Skeletal muscle tissue (tissue), 4 donors: Measurements from ENCODE around the gene CFAP46. TPM values are rescaled to one million over a fixed set of nuclear protein-coding genes. Genes with fewer than 3 reads are reported as not detected.

Experiments
- H3K27ac ChIP-seq: one replicate; pipeline ENCODE4 v1.7.0; 2013; ENCODE audit warnings: mild to moderate bottlenecking, low read depth, low read length, inconsistent platforms
- H3K27me3 ChIP-seq, 3 donors: one replicate each; pipeline ENCODE4 v1.7.0; 2013; ENCODE audit warnings: low read length in 3 of 3; ENCODE audit not compliant: control insufficient read depth in 3 of 3, insufficient read depth in 3 of 3
- H3K36me3 ChIP-seq, 3 donors: one replicate each; pipeline ENCODE4 v1.7.0; 2013; ENCODE audit warnings: low read length in 3 of 3; ENCODE audit not compliant: control insufficient read depth in 3 of 3, insufficient read depth in 3 of 3
- H3K4me1 ChIP-seq, 3 donors: one replicate each; pipeline ENCODE4 v1.7.0; 2013; ENCODE audit warnings: low read length in 3 of 3, mild to moderate bottlenecking in 3 of 3; ENCODE audit not compliant: control insufficient read depth in 3 of 3, insufficient read depth in 3 of 3
- H3K4me3 ChIP-seq, 3 donors: one replicate each; pipeline ENCODE4 v1.7.0; 2013; ENCODE audit warnings: low read length in 3 of 3
- H3K9ac ChIP-seq, 3 donors: one replicate each; pipeline ENCODE4 v1.7.0; 2013; ENCODE audit warnings: low read length in 3 of 3, mild to moderate bottlenecking in 3 of 3, moderate library complexity in 2 of 3, low read depth in 1 of 3
- H3K9me3 ChIP-seq, 3 donors: one replicate each; pipeline ENCODE4 v1.7.0; 2013; ENCODE audit warnings: low read length in 3 of 3; ENCODE audit not compliant: control insufficient read depth in 3 of 3
- total RNA-seq: library from RNA; depleted of rRNA; stranded (reverse); fragments of >200 nt; gene quantifications from one replicate; pipeline ENCODE4 v1.2.3, GENCODE V29; 2014
- donor health status: Osteomylitis.

CFAP46 gene
- total RNA-seq, 1 donor from 2014 or later, result not detected

GRCh38 chr10:132914732-132915131, 27.6 kb downstream of the CFAP46 start:
- H3K9ac ChIP-seq, result no peak overlapping the region
- H3K27ac ChIP-seq, result no peak overlapping the region
- H3K27me3 ChIP-seq, result peaks cover 48 to 65% (median 55%) of the 10 kb centered on the region in 3 donors
- no peaks in the 10 kb centered on the region for H3K4me1 ChIP-seq
- H3K9me3 ChIP-seq, result no peaks in the 10 kb centered on the region
- H3K36me3 ChIP-seq, result no peaks in the 10 kb centered on the region
- H3K4me3 ChIP-seq, result no peak overlapping the region

GRCh38 chr10:132913559-132914115, 28.7 kb downstream of the CFAP46 start:
- no peak overlapping the region for H3K9ac ChIP-seq
- no peaks in the 10 kb centered on the region for H3K36me3 ChIP-seq
- no peak overlapping the region for H3K4me3 ChIP-seq
- H3K9me3 ChIP-seq, result no peaks in the 10 kb centered on the region
- no peaks in the 10 kb centered on the region for H3K4me1 ChIP-seq
- peaks cover 44 to 61% (median 55%) of the 10 kb centered on the region in 3 donors for H3K27me3 ChIP-seq
- no peak overlapping the region for H3K27ac ChIP-seq

- Histone ChIP-seq H3K4me1 (no peaks in the 10 kb centered on the region), H3K9me3 (no peaks in the 10 kb centered on the region), H3K27ac (no peak overlapping the region), H3K9ac (no peak overlapping the region), H3K27me3 (peaks cover 44 to 60% (median 58%) of the 10 kb centered on the region in 3 donors), H3K4me3 (no peak overlapping the region), H3K36me3 (no peaks in the 10 kb centered on the region)
Observed at GRCh38 chr10:132912713-132913558, 29.4 kb downstream of the CFAP46 start.

GRCh38 chr10:132912225-132912712, 30.1 kb downstream of the CFAP46 start:
- no peak overlapping the region for H3K4me3 ChIP-seq
- no peak overlapping the region for H3K27ac ChIP-seq
- H3K27me3 ChIP-seq, result peaks cover 40 to 58% (median 56%) of the 10 kb centered on the region in 3 donors
- no peaks in the 10 kb centered on the region for H3K4me1 ChIP-seq
- no peaks in the 10 kb centered on the region for H3K36me3 ChIP-seq
- no peaks in the 10 kb centered on the region for H3K9me3 ChIP-seq
- H3K9ac ChIP-seq, result no peak overlapping the region

DNA sequence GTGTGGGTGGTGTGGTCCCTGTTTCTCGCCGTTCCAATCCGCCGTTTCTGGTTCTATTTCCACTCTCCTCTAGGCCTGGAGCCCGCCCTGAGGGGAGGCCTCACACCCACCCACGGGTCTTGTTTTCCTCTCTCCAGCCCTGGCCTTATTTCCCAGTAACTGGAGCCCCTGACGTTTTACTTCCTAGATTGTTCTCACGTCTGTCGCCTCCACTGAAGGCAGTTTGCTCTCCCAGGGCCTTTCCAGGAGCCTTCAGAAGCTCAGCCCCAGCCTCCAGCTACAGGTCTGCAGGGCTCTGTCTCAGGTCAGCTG, 30.6 kb downstream of the CFAP46 start:
- peaks cover 34 to 56% (median 50%) of the 10 kb centered on the region in 3 donors for H3K27me3 ChIP-seq
- H3K9me3 ChIP-seq, result no peaks in the 10 kb centered on the region
- no peak overlapping the region for H3K27ac ChIP-seq
- no peak overlapping the region for H3K9ac ChIP-seq
- no peak overlapping the region for H3K4me3 ChIP-seq
- no peaks in the 10 kb centered on the region for H3K36me3 ChIP-seq
- H3K4me1 ChIP-seq, result no peaks in the 10 kb centered on the region

GRCh38 chr10:132910901-132911785, 31.2 kb downstream of the CFAP46 start:
- Histone ChIP-seq H3K9me3 (no peaks in the 10 kb centered on the region), H3K27ac (no peak overlapping the region), H3K27me3 (peaks cover 28 to 50% (median 46%) of the 10 kb centered on the region in 3 donors), H3K4me1 (no peaks in the 10 kb centered on the region), H3K4me3 (no peak overlapping the region), H3K9ac (no peak overlapping the region), H3K36me3 (no peaks in the 10 kb centered on the region)

DNA sequence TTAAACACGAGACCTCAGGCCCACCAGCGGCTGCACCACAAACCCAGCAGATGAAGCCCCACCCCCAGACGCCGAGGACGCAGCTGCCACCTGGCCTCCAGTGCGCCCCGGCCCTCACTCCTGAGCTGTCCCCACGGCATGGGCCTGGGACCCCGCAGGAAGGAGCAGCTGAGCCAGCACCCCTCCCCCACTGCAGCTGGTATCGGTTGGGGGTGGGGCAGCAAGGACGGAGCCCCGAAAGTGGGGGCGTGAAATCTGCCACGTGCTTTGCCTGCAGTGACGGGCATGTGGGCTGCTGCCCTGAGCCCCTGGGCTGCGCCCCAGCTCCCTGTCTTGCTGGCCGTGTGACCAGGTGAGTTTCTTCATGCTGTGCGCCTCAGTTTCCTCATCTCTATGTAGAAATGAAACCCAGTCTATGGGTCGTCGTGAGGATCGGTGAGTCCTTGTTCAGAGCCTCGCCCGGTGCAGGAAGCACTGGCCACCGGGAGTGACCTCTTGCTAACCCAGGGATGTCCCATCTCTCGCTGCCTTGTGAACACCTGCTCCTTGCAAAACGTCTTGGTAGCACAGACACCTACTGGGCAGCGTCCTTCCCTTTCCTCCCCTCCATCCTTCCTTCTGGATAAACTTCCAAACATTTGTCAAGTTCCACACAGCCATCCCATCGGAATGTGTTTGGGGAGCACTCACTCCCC, 32.0 kb downstream of the CFAP46 start:
- Histone ChIP-seq H3K36me3 (no peaks in the 10 kb centered on the region), H3K4me1 (no peaks in the 10 kb centered on the region), H3K27me3 (peaks cover 23 to 46% (median 44%) of the 10 kb centered on the region in 3 donors), H3K9me3 (no peaks in the 10 kb centered on the region), H3K27ac (no peak overlapping the region), H3K9ac (no peak overlapping the region), H3K4me3 (no peak overlapping the region)

DNA sequence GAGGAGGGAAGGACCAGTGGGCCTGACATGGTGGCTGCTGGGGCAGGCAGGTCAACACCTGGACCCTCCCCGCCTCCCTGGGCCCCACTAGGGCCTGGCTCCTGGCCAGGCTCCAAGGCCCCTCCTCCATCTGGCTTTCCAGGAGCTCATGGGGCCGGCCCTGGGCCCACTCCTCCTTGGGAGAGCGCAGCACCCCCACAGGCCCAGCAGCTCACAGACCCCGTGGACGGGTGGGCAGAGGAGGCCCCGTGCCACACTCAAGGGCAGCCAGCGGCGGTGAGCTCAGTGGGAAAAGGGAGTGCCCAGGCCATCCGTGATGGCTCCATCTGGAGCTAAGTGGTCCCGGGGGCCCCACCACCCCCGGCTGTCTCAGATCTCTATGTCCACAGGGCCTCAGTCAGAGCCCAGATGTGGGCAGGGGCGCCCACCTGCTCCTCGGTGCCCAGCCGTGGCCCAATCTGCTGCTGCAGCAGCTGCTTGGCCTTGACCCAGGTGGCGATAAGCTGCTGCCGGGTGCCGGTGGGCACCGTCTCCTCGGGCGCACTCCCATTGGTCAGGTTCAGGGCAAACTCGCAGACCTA, 32.8 kb downstream of the CFAP46 start:
- H3K27ac ChIP-seq, result no peak overlapping the region
- H3K4me3 ChIP-seq, result no peak overlapping the region

DNA sequence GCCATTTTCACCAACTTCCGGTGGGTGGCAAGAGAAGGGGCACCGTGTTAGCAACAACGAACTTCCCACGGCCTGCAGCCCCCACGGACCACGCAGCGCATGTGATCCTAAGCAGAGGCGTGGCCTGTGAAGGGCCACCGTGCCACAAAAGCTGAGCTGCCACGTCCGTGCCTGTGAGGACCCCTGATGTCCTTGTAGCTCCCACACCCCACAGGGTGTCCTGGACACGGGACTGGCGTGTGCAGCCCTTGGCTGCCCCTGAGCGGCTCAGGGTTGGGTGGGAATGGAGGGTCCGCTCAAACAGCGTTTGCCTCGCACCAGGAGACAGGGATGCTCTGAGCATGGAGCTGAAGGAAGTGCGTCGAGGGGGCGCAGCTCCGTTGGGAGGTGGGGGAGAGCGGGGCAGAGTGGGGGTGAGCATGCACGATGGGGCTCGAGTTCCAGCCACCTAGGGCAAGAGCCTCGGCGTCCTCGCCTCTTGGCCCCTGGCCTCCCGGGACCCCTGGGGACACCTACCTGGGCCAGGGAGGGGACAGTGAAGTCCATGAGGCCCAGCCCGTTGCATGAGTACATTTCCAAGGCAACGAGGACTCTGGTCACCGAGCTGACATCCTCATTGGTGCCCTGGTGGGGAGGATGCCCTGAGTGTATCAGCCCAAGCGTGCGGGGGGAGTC, 33.6 kb downstream of the CFAP46 start:
- peaks cover 0 to 3% (median 2%) of the 10 kb centered on the region in 3 donors for H3K9me3 ChIP-seq
- H3K36me3 ChIP-seq, result no peaks in the 10 kb centered on the region
- no peak overlapping the region for H3K27ac ChIP-seq
- H3K4me1 ChIP-seq, result no peaks in the 10 kb centered on the region
- no peak overlapping the region for H3K4me3 ChIP-seq
- H3K9ac ChIP-seq, result no peak overlapping the region
- H3K27me3 ChIP-seq, result peaks cover 25 to 42% (median 40%) of the 10 kb centered on the region in 3 donors

More for the DNA sequence above, 32.8 kb downstream of the CFAP46 start:
- no peak overlapping the region for H3K9ac ChIP-seq
- H3K27me3 ChIP-seq, result peaks cover 25 to 40% (median 39%) of the 10 kb centered on the region in 3 donors
- H3K4me1 ChIP-seq, result no peaks in the 10 kb centered on the region
- peaks cover 0 to 2% (median under 1%) of the 10 kb centered on the region in 3 donors for H3K9me3 ChIP-seq
- no peaks in the 10 kb centered on the region for H3K36me3 ChIP-seq
